Stomach (tissue), 4 donors: Measurements from ENCODE around the gene ZBTB42.

ENCODE experiments used
- CTCF ChIP-seq, 7 experiments: fragments of 450-650 bp in 4 of 7; fragments of 200-600 bp in 3 of 7; sonication (generic) in 3 of 7; IDR thresholded peaks; one replicate each; pipeline ENCODE4 v1.5.1; 2016 to 2019; ENCODE audit warnings: antibody characterized with exemption in 7 of 7, control low read depth in 2 of 7, mild to moderate bottlenecking in 1 of 7
- POLR2A ChIP-seq, 4 donors: fragments of 450-650 bp; IDR thresholded peaks; one replicate each; pipeline ENCODE4 v1.6.1; 2016; ENCODE audit warnings: antibody characterized with exemption in 4 of 4, control low read depth in 2 of 4, mild to moderate bottlenecking in 1 of 4, moderate library complexity in 1 of 4

- no peak for TF ChIP-seq CTCF (IDR thresholded peaks at IDR 0.05)
- TF ChIP-seq POLR2A (IDR thresholded peaks at IDR 0.05), result no peak
These were observed 23.7 kb upstream of the ZBTB42 start for GRCh38 chr14:104776961-104777807.
